ENCODE results near the gene IQCF6.
"Not testable (repeated sequence)": the region's sequence is repeated elsewhere in the genome, so short reads cannot be mapped to it uniquely, and the experiment has no call there.

The IQCF6 gene

DNA sequence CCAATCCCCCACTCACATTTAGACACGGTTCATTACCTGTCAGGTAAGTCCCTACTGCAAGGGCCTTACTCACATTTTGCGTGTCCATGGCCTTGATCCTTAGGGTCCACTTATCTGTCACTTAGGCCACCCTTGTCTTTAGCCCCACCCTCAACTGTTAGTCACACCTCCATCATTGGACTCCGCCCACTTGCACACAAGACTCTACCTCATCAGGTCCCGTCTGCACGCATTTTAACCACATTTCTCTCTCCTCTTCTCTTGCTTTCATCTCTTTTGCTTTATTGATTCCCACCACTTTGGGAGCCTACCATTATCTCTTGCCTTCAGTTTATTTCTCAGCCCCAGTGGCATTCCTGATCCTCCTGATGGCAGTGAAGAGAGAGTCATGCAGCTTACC is at the start of gene IQCF6:
IQCF6 (minus strand) TSS at position 101 of the 400 bp plus-strand sequence; CDS start at position 88, 13 bp downstream.
- no peak for DNase-seq (ENCODE audit: low read depth in 2 of 2)

DNA sequence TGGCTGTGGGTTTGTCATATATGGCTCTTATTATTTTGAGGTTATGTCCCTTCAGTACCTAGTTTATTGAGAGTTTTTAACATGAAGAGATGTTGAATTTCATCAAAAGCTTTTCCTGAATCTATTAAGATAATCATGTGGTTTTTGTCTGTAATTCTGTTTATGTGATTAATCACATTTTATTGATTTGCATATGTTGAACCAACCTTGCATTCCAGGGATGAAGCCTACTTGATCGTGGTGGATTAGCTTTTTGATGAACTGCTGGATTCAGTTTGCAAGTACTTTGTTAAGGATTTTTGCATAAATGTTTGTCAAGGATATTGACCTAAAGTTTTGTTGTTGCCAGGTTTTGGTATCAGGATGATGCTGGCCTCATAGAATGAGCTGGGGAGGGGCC is 49.3 kb upstream of the IQCF6 start:
- no peak for DNase-seq (ENCODE audit: low read depth in 2 of 2)

DNA sequence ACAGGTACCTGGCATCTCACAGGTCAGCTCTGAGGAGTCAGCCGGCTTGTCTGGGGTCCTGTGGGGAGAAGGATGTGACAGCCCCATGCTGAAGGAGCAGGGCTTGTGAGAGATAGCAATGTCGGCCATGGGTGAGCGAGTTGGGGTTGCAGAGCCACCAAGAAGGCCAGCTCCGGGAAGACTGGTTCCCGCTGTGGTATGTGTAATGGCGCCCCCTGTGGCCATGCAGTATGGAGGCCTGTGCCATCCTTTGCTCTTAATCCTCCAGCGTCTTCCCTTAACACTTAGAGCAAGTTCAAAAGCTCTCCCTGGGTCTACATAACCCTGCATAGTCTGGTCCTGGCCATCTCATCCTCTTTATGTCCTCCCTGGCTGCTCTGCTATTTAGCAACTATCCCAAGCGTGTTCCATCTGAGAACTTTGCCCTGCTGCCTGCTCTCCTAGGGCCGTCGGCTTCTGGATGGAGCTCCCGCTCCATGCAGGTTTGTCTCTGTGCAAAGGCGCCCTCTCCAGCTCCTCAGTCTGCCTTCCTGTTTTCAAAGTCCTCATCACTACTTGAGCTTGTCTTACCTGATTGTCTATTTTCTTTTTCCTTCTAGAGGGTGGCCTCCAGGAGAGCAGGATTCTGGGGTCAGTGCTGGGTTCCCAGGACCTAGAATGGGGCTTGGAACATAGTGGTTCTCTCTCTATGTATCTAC is 40.8 kb upstream of the IQCF6 start:
- no peak for DNase-seq (ENCODE audit: low read depth in 2 of 2)

DNA sequence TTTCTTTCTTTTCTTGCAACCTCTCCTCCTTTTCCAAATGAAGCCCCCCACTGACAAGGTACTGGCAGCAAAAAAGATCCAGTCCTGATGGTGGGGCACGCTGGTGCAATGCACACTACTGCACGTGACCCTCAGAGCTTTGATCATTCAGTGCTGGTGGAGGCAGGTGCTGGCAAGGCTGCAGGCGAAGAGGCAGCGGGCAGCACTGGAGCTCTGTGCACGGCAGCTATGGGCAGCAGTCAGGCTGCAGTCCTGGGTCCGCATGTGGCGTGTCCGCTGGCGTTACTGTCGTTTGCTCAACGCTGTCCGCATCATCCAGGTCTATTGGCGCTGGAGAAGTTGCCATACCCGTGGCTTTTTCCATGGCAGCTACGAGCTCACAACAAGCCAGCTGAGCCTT is 40.1 kb upstream of the IQCF6 start:
- DNase-seq (ENCODE audit: low read depth in 2 of 2) = no peak

DNA sequence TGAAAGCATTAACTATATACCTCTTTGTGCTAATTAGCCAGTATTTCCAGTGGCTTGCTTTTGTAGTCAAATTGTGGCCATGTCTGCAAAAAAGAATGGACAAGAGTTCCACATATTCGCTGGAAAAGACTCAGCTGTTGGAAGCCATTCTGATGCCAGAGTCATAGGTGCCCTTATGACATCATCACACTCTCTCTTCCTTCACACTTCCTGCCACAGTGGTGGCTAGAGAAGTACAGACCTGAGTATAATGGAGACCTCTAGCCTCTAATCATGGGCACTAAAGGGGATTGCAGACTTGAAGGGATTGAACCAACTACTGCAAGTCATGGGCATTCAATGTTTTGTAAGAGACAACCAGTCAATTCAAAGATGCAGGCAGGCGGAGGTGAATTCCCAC is 38.3 kb upstream of the IQCF6 start:
- DNase-seq (ENCODE audit: low read depth in 2 of 2) = no peak

DNA sequence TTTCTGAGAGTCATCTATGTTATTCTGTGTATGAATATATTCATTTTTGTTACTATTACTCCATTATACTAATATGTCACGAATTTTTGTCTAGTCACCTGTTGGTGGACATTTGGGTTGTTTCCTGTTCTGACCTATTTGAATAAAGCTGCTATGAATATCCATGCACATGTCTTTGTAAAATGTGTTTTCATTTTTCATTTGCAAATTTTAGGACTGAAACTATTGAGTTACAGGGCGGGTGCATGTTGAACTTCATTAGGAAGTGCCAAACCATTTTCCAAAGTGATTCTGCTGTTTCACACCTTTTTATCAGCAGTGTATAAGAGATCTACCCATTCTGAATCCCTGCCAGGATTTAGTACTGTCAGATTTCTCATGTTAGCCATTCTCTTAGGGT is 37.7 kb upstream of the IQCF6 start:
- DNase-seq (ENCODE audit: low read depth in 2 of 2) = no peak

DNA sequence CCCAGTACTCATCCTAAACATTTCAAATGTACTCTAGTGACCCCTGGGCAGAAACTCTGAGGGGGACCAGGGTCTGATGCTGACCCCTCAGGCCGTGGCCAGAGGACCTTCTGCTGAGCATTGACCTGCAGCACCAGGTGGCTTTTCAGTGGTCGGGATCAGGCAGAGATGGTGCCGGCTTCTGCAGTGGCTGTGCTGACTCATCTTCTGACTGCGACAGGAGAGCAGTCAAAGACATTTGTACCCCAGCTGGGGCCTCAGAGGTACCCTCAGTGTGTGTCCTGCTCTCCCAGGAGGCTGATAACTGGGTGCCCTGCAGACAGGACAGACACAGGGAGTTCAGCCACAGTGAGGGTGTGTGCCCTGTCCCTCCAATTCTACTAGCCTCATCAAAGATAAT is 36.6 kb upstream of the IQCF6 start:
- no peak for DNase-seq (ENCODE audit: low read depth in 2 of 2)

DNA sequence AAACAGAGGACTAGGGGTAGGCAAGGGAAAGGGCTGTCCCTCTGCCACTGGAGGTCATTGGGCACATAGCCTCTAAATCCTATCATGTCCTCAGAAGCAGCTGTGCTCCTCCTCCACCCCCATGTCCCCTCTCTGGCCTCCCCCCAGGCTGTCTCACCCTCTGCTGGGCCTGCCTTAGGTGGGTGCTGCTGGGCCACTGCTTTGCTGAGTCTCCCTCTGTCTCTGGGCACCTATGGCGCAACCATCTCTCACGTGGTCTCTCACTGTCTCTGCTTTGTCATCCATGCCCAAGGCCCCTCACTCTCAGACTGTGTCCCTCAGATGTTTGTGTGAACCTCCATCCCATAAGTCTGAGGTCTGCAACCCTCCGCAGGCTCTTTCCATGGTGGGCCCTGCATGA is 35.0 kb upstream of the IQCF6 start:
- no peak for DNase-seq (ENCODE audit: low read depth in 2 of 2)

DNA sequence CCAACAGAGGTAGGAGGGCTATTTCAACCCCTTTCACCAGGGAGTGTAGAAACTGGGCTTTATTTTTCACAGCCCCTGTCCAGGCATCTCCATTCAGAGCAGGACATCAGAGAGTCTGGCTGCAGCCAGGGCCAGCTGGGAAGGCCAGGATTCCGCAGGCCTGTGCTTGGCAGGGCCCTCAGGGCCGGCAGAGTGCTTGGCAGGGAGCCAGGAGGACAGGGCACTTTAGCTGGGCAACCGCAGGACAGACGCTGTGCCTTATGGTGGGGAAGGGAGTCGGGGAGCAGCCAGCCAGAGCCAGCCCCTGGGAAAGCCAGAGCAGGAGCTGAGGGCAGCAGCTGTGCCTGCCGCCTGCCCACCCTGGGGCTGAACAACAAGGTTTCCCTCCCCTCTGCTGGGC is 34.5 kb upstream of the IQCF6 start:
- no peak for DNase-seq (ENCODE audit: low read depth in 2 of 2)

DNA sequence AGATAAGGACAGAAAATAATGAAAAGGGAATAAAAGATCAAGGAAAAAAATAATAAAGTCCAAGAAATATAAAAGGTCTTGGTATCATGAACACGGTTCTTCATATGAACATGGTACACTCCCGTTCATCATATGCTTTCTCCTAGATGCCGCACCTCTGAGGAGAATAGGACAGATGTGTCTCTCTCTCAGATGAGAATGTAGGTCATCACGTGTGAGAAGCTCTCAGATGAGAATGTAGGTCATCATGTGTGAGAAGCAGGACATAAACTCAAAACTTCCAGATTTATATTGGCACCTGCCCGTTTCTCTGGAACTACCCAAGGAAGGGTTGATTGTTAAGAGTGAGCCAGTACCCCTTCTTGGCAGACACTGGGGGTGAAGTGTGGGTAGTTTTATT is 29.9 kb upstream of the IQCF6 start:
- no peak for DNase-seq (ENCODE audit: low read depth in 2 of 2)

DNA sequence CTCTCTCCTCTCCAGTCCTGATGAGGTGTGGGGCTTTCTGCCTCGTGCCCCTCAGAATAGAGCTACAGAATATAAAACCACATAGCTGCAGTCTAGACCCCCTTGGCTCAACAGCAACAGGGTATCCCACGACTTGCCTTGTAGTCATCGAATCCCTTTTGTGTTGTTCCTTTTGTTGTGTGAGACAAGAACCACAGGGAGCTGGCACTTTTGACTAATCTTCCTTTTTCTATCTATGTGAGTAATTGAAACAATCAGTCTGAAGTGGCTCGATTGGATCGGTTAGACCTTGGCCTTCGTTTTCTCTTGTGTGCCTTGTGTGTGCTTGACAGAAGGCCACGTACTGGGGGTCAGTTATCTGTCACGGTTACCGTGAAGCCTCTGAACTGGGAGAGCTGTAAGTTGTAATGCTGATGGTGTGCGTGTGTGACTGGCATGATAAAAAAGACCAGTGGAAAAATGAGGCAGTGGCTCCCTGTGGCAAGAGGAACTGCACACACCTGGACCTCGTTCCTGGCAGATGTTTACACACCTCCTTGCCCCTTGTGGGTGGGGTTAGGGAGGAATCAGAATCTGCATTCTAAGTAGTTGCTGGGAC is 23.2 kb upstream of the IQCF6 start:
- DNase-seq (ENCODE audit: low read depth in 2 of 2) = no peak

DNA sequence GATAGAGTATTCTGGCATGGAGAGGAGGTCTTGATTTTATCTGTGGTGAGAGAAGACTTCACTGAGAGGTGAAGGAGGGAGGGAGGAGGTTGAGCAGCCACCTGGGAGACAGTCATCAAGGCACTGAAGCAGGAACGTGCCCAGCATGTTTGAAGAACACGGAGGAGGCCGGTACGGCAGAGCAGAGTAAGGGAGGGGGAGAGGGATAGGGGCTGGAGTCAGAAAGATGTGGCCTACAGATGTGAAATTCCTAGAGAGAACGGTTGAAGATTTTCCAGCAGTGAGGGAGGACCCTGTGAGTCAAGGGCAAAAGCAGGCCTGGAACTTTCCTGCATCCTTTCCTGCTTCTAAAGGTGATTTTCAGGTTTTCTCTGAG is 21.7 kb upstream of the IQCF6 start:
- DNase-seq (ENCODE audit: low read depth in 2 of 2) = no peak

DNA sequence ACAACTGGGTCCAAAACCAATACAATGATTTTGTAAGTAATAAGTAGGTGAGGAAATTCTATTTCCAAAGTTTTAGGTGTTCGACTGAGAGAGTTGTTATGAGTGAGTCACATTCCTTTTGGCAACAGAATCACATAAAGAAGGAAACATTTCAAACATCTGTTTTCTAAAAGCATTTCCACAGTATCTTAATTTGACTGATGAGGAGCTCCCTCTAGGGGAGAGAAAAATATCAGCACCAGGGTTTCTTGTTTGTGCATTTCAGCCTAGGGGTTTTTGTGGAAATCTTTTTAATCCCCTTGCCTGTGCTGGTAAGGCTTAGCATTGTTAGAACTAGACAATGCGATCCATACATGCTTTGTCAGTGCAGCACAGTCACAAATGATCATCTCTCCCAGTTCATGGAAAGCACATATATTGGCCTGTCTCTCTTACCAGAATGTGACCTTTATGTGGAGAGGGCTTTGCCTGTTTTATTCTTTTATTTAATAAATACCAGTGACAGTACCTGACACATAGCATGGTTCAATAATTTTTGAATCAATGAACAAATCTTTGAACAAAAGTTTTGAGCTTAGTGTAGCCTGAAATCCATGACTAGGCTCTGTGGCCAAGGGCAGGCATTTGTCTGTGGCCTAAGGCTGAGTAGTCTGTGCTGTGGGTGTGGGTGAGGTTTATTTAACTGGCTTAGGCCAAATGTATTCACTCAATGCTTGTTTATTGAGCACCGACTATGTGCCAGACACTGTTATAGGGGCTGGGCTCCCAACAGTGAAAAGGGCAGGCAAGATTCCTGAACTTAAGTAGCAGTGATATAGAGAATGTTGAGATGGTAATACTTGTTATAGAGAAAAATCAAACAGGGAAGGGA is 21.1 kb upstream of the IQCF6 start:
- no peak for DNase-seq (ENCODE audit: low read depth in 2 of 2)

DNA sequence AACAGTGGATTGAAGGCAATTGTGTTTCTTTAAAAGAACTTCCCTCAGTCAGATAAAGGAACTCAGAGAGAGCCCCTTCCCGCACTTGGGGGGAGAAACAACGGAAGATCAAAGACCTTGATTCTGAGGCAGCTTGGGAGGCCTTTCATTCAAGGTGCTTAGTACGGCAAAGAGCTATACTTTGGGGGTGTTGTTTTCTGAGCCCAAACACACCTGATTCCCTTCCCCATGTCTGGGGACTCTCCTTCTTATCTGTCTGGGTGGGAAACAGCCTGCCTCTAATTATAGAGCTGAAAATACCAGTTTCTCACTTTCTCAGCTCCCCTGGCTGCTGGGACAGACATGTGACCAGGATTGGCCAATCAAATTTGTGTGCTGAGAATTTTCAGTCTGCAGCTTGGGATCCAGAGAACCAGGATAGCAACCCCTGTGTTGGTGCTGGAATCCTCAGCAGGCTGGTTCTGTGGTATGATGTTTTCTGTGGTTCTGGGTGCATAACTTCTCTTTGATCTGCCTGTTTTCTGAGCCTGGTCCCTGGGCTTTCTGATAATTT is 19.4 kb upstream of the IQCF6 start:
- DNase-seq (ENCODE audit: low read depth in 2 of 2) = no peak

DNA sequence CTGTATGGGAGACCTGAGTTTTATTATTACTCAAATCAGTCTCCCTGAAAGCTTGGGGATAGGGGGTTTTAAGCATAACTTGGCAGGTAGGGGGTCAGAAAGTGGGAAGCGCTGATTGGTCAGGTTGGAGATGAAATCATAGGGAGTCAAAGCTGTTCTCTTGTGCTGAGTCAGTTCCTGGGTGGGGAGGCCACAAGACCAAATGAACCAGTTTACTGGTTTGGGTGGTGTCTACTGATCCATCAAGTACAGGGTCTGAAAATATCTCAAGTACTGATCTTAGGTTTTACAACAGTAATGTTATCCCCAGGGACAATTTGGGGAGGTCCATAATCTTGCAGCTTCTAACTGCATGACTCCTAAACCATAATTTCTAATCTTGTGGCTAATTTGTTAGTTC is 17.8 kb upstream of the IQCF6 start:
- no peak for DNase-seq (ENCODE audit: low read depth in 2 of 2)

DNA sequence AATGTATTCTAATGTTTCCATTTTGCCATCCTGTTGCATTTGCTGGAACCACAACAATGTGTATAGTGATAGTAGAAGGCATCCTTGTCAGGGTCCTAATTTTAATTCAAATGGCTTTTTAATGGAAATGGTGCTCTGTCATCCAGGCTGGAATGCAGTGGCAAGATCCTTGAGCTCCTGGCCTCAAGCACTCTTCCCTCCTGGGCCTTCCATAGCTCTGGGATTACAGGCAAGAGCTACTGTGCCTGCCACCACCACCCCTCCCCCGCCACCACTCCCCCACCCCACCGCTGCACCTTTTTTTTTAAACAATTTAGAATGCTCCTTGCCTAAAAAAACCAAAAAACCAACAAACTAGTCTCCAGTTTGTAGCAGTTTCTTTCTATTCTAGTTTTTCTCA is 15.2 kb upstream of the IQCF6 start:
- no peak for DNase-seq (ENCODE audit: low read depth in 2 of 2)

DNA sequence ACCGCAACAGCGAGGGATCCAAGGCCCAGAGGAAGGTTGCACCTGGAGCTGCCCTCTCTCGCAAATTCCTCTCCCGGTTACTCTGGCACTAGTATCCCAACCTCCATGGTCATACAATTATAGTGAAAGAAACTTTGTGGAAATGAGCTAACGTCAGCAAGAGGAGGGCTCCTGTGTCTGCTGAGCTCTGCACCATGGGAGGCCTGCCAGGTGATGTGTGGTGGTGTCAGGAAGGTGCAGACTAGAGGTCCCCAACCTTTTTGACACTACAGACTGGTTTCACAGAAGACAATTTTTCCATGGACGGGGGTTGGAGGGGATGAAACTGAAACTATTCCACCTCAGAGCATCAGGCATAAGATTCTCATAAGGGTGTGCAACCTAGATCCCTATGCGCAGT is 13.2 kb upstream of the IQCF6 start:
- DNase-seq (ENCODE audit: low read depth in 2 of 2) = no peak

DNA sequence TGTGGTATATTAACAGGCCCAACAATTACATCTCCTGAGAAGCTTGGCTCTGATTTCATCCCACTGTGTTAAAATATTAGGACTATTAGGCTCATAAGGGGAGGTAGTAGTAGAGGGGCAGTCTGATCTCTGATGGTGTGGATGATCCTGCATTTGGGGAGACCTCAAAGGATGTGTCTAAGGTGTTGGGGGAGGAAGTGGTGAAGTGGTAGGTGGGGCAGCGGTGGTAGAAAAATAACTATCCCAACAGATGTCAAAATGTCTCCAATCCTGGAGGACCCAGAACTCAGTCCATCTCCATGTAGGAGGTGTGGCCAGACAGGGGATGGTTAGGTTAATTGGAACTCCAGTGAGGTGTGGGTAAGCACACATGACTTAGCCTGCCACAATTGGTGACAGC is 10.4 kb upstream of the IQCF6 start:
- no peak for DNase-seq (ENCODE audit: low read depth in 2 of 2)

DNA sequence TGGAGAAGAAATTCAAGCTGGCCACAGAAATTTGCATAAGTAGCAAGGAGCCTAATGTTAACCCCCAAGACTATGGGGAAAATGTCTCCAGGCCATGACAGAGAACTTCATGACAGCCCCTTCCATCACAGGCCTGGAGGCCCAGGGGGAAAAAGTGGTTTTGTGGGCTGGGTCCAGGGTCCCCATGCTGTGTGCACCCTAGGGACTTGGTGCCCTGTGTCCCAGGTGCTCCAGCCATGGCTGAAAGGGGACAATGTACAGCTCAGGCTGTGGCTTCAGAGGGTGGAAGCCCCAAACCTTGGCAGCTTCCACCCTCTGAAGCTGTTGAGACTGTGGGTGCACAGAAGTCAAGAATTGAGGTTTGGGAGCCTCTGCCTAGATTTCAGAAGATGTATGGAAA is 8.5 kb upstream of the IQCF6 start:
- not testable (repeated sequence) for DNase-seq (ENCODE audit: low read depth in 2 of 2)

DNA sequence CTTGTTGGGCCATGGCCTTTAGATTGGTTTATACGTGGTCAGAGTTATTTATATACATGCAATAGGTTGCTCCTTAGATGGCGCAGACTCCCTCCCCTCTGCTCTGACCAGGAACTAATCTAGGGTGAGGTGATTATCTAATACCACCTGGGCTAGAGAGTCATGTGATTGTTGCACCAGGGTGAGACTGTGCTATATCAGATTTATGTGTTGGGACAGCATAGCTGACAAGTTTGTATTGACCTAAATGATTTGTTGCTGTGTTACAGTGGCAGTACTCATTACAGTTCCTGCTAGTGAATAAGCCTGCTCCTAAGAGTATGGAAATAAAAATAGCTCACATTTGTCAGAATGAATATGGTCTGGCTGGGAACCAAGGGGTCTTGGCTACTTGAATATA is 7.2 kb upstream of the IQCF6 start:
- DNase-seq (ENCODE audit: low read depth in 2 of 2) = no peak

DNA sequence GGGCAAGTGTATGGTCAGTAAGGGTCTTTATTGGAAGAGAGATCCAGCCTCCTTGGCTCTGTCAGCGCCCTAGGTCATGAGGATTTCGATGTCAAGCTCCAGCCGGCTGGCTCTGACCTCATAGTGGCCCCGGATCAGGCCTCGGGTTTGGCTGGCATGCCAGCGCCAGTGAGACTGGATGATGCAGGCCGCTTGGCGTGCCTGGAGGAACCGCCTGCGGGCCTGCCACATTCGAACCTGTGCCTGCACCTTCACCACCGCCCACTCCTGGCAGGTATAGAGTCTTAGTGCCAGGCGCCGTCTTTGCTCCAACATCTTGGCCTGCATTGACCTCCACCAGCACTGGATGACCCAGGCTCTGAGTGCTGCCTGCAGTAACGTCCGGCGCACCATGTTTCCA is 483 bp downstream of the IQCF6 start:
- no peak for DNase-seq (ENCODE audit: low read depth in 2 of 2)

DNA sequence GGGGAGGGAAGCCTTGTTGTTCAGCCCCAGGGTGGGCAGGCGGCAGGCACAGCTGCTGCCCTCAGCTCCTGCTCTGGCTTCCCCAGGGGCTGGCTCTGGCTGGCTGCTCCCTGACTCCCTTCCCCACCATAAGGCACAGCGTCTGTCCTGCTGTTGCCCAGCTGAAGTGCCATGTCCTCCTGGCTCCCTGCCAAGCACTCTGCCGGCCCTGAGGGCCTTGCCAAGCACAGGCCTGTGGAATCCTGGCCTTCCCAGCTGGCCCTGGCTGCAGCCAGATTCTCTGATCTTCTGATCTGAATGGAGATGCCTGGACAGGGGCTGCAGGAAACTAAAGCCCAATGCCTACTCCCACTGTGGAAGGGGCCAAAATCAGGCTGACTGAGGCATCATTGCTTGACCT is 1.1 kb downstream of the IQCF6 start:
- no peak for DNase-seq (ENCODE audit: low read depth in 2 of 2)

DNA sequence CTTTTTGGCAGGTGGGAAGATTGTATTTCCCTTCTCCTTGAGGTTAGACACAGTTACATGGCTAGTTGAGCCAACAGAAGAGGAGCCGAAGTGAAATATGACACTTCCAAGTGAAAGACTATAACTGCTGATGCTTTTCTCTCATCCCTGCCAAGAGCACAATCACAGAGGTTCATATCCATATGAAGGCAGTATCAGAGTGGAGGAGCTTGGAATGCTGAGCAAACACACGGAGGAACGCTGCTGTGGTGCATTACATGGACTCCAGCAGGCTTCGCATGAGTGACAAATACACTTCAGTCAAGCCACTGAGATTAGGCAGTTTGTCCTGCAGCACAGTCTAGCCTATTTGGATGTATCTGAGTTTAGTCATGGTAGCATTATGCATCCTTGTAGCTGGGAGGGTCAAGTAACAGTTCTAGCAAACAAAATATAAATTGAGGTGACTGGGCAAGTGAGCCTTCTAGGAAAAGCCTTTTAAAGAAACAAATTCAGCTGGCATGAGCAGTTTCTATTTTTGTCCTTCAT is 5.4 kb downstream of the IQCF6 start:
- DNase-seq (ENCODE audit: low read depth in 2 of 2) = no peak

Data from stimulated activated CD8-positive, alpha-beta memory T cell treated with anti-CD3 and anti-CD28 coated beads, Interleukin-2, amount 100 ng/mL, for 1 hour (primary cell).